Epithelial cell of esophagus (primary cell): Measurements from ENCODE around the gene MICA.
"Not testable (repeated sequence)": the region's sequence is repeated elsewhere in the genome, so short reads cannot be mapped to it uniquely, and the experiment has no call there.

ENCODE experiments used
- DNase-seq: peaks from one replicate; pipeline ENCODE4 v3.0.0; 2010; ENCODE audit warnings: low read depth
- H3K4me3 ChIP-seq: 2 replicates; pipeline ENCODE4 v1.5.1; 2011; ENCODE audit warnings: mild to moderate bottlenecking, low read length, control low read depth
- CTCF ChIP-seq: IDR thresholded peaks from 2 replicates; pipeline ENCODE4 v1.5.1; 2011; ENCODE audit warnings: low read depth, mild to moderate bottlenecking, low read length, control low read depth, inconsistent platforms; ENCODE audit not compliant: insufficient read depth; ENCODE audit errors: missing control alignments

Gene MICA

DNA sequence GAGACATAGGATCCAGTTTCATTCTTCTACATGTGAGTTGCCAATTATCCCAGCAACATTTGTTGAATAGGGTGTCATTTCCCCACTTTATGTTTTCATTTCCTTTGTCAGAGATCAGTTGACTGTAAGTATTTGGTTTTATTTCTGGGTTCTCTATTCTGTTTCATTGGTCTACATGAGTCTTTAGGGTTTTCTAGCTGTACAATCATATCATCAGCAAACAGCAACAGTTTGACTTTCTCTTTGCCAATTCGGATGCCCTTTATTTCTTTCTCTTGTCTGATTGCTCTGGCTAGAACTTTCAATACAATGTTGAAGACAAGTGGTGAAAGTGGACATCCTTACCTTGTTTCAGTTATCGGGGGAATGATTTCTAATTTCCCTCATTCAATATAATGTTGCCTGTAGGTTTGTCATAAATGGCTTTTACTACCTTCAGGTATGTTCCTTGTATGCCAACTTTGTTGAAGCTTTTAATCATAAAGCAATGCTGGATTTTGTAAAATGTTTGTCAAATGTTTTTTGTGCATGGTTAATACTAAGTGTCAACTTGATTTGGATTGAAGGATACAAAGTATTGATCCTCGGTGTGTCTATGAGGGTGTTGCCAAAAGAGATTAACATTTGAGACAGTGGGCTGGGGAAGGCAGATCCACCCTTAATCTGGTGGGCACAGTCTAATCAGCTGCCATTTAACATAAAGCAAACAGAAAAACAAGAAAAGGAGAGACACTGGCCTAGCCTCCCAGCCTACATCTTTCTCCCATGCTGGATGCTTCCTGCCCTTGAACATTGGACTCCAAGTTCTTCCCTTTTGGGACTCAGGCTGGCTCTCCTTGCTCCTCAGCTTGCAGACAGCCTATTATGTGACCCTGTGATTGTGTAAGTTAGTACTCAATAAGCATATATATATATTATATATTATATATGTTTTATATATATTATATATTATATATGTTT lies 23.3 kb downstream of the MICA start:
- no peak for DNase-seq
- no peak overlapping the region for H3K4me3 ChIP-seq
- TF ChIP-seq CTCF = no peak

- DNase-seq = no peak
- no peak for TF ChIP-seq CTCF
- H3K4me3 ChIP-seq = no peak overlapping the region
Measured at GRCh38 chr6:31430449-31430848, 27.1 kb downstream of the MICA start.

DNA sequence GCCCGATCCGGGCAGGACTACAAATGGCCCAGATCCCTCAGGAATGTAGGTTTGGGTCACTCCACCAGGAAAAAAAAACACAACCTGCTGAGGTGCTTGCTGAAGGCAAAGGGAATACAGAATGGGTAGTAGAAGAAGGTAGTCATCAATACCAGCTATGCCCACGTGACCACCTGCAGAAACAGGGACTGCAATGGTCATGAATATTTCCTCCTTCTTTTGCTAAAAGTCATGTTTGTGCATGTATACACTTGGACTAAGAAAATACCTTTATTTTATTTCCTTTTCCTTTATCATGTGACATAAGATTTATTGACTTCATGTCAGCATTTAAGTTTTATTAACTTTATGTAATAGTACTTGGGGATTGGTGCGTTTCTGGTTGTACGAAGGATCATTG lies 31.7 kb downstream of the MICA start:
- not testable (repeated sequence) for H3K4me3 ChIP-seq, DNase-seq

DNA sequence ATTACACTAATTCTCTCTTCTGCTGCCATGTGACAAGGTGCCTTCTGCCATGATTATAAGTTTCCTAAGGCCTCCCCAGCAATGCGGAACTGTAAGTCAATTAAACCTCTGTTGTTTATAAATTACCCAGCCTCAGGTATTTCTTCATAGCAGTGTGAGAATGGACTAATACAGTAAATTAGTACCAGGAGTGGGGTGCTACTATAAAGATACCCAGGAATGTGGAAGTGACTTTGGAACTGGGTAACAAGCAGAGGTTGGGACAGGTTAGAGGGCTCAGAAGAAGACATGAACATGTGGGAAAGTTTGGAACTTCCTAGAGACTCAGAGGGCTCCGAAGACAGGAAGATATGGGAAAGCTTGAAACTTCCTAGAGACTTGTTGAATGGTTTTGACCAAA lies 34.8 kb downstream of the MICA start:
- no peak for DNase-seq
- no peak for TF ChIP-seq CTCF
- no peak overlapping the region for H3K4me3 ChIP-seq

GRCh38 chr6:31438677-31439076 lies 35.3 kb downstream of the MICA start:
- no peak for TF ChIP-seq CTCF
- no peak overlapping the region for H3K4me3 ChIP-seq
- DNase-seq = no peak

DNA sequence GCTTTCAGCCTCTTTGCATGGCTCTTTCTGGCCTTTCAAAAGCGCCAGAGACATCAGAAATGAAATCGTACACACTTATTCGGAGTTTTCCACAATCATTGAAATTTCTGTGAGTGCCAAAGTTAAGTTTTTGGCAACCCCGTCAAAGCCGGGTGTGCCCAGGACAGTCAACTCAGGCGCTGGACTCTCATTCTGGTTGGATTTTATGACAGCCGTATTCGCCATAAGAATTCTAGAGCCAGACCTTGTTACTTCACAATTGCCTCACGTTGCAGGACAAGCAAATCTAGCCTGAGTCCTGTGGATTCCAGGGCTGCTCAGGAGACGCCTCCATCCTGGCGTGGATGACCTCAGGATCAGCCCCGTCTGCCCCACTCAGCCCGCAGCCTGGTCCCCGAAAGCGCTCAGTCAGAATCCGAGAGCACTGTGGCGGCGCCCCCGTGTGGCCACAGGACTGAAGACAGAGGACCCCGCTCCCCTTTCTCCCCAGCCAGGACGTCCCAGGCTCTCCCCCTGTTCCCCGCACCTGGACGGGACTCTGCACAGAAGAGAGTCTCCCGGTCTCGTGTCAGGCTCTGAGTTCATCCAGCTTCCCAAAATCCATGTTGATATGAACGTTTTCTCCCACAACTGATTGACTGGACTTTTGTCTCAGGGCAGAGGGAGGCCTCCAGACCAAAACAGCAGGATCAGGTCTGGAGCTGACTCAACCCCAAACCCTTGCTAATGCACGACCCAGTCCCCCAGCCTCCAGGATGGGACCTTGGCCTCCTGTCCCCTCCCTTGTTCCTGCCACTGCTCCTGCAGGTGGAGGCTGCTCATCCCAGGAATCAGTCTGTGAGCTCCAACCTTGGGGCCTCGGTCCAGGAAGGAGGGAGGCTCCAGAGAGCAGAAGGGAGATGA lies 38.2 kb downstream of the MICA start:
- H3K4me3 ChIP-seq = no peak overlapping the region
- DNase-seq = peak; percentile 51
- TF ChIP-seq CTCF = peak; percentile 57

DNA sequence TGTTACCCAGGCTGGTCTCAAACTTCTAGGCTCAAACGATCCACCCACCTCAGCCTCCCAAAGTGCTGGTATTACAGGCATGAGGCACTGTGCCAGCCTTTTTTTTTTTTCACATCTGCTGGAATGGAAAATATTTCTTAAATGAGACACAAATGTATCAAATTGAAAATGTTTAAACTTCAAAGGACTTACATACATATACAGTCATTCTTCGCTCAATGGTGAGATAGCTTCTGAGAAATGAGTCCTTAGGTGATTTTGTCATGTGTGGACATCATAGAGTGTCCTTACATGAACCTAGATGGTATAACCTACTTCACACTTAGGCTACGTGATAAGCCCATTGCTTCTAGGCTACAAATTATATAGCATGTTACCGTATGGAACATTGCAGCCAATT lies 43.1 kb downstream of the MICA start:
- H3K4me3 ChIP-seq = no peak overlapping the region
- TF ChIP-seq CTCF = no peak
- DNase-seq = peak; percentile 15

DNA sequence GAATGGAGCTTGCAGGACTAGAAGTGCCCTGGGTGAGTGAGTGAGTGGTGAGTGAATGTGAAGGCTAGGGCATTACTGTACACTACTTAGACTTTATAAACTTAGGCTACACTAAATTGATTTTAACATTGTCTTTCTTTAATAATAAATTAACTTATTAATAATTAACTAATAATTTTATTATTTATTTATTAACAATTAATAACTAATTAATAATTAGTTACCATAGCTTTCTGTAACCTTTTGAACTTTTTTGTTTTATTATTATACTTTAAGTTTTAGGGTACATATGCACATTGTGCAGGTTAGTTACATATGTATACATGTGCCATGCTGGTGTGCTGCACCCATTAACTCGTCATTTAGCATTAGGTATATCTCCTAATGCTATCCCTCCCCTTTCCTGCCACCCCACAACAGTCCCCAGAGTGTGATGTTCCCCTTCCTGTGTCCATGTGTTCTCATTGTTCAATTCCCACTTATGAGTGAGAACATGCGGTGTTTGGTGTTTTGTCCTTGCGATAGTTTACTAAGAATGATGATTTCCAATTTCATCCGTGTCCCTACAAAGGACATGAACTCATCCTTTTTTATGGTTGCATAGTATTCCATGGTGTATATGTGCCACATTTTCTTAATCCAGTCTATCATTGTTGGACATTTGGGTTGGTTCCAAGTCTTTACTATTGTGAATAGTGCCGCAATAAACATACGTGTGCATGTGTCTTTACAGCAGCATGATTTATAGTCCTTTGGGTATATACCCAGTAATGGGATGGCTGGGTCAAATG lies 43.8 kb downstream of the MICA start:
- not testable (repeated sequence) for DNase-seq, H3K4me3 ChIP-seq
